Stimulated activated effector memory CD8-positive, alpha-beta T cell treated with anti-CD3 and anti-CD28 coated beads, Interleukin-12 subunit alpha, Interleukin-12 subunit beta, amount 100 ng/mL, for 72 hours (primary cell): ENCODE data around the gene GABRE.

Experiments
- ATAC-seq: fragments of 150-1000 bp; cut with Tn5 transposase; 2 replicates; pipeline ENCODE4 v1.10.0; 2021
- DNase-seq, 2 donors: peaks; one replicate each; pipeline ENCODE4 v3.0.0; 2021 to 2022; ENCODE audit warnings: low spot score in 2 of 2
- H3K27ac Mint-ChIP-seq: one replicate; pipeline ENCODE4 v1.8.0; 2022; ENCODE audit warnings: mild to moderate bottlenecking, mixed read lengths
- H3K36me3 Mint-ChIP-seq: one replicate; pipeline ENCODE4 v1.8.0; 2022; ENCODE audit warnings: mild to moderate bottlenecking, mixed read lengths
- H3K4me1 Mint-ChIP-seq: one replicate; pipeline ENCODE4 v1.8.0; 2022; ENCODE audit warnings: mixed read lengths
- H3K4me3 Mint-ChIP-seq: one replicate; pipeline ENCODE4 v1.8.0; 2022; ENCODE audit warnings: mild to moderate bottlenecking, mixed read lengths
- H3K9me3 Mint-ChIP-seq: one replicate; pipeline ENCODE4 v1.8.0; 2022; ENCODE audit warnings: mixed read lengths

Gene GABRE, protein sequence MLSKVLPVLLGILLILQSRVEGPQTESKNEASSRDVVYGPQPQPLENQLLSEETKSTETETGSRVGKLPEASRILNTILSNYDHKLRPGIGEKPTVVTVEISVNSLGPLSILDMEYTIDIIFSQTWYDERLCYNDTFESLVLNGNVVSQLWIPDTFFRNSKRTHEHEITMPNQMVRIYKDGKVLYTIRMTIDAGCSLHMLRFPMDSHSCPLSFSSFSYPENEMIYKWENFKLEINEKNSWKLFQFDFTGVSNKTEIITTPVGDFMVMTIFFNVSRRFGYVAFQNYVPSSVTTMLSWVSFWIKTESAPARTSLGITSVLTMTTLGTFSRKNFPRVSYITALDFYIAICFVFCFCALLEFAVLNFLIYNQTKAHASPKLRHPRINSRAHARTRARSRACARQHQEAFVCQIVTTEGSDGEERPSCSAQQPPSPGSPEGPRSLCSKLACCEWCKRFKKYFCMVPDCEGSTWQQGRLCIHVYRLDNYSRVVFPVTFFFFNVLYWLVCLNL

DNA sequence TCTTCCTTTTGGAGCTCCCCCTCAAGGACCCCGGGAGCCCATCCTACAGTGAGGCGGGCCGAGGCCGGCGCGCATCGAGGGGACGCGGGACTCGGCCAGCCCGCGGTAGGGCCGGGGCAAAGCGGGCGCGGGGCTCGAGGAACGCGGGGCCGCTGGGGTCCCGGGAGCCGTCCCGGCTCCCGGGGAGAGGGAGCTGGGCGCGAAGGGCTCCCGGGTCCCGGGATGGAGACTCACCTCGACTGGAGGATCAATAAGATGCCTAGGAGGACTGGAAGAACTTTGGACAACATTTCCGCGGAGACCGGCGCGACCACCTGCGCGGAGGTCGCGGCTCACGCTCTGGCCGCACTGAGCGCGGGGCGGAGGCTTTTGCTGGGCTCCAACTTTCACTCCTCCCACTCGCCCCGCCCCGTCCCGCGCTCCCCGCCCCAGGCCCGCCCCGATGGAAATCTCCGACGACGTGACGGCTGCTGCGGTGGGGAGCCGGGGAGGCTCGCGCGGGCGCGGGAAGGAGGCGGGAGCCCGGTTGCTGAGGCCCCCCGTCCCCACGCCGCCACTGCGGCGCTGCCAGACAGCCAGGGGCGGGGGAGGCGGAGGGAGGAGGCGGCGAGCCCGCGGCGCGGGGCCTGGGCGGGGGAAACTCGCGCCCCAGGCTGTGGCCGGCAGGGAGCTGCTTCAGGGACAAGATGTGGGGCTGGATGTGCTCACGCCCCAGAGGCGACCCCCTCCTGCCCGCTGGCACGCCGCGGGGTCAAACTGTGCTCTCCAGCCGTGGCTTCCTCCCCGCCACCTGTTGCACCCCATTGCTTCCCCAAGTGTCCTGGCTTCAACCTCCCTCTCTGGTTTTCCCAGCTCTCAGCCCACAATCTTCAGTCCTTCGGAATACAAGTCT, at the start of gene GABRE:
TSS of gene GABRE (minus strand) at position 341 of the 892 bp plus-strand sequence. CDS start at position 290, 51 bp downstream.
- H3K27ac Mint-ChIP-seq: no peak within 1 kb of the TSS
- H3K4me1 Mint-ChIP-seq: no peaks in the 10 kb centered on the region
- no peaks in the 10 kb centered on the region for H3K36me3 Mint-ChIP-seq
- H3K4me3 Mint-ChIP-seq: no peak within 1 kb of the TSS
- ATAC-seq (no peak), DNase-seq (no peak)
- no peaks in the 10 kb centered on the region for H3K9me3 Mint-ChIP-seq

DNA sequence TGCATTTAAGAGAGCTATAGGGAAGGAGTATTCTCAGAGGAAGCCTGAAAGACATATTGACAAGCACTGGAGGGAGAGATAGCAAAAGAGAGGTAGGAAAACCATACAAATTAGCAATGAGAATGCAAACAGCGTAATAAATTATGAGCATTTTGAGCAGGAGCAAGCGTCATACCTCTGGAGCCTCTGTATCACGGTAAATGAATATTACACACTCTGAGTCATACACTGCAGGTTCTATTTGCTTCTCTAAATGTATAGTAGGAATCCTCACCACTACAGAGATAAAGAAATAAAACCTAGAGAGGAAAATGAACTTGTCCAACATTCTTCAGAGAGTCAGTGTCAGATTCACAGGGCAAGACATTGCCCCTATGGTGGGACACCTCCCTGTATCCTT, 46.4 kb upstream of the GABRE start:
- Mint-ChIP-seq H3K4me1 (no peaks in the 10 kb centered on the region), H3K27ac (no peak overlapping the region), H3K9me3 (no peaks in the 10 kb centered on the region), H3K36me3 (no peaks in the 10 kb centered on the region), H3K4me3 (no peak overlapping the region)
- DNase-seq (no peak), ATAC-seq (no peak)

DNA sequence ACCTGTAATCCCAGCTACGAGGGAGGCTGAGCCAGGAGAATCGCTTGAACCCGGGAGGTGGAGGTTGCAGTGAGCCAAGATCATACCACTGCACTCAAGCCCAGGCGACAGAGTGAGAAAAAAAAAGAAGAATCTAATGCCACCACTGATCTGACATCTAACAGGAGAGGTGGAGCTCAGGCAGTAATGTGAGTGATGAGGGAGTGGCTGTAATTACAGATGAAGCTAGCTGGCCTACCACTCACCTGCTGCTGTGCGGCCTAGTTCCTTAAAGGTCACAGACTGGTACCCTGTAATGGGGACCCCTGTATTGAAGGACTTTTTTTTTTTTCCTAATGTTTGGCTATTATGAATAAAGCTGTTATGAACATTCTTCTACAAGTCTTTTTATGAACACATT, 25.3 kb upstream of the GABRE start:
- DNase-seq (no peak), ATAC-seq (no peak)
- H3K9me3 Mint-ChIP-seq: no peaks in the 10 kb centered on the region
- no peaks in the 10 kb centered on the region for H3K4me1 Mint-ChIP-seq
- H3K36me3 Mint-ChIP-seq: no peaks in the 10 kb centered on the region
- no peak overlapping the region for H3K4me3 Mint-ChIP-seq
- no peak overlapping the region for H3K27ac Mint-ChIP-seq

DNA sequence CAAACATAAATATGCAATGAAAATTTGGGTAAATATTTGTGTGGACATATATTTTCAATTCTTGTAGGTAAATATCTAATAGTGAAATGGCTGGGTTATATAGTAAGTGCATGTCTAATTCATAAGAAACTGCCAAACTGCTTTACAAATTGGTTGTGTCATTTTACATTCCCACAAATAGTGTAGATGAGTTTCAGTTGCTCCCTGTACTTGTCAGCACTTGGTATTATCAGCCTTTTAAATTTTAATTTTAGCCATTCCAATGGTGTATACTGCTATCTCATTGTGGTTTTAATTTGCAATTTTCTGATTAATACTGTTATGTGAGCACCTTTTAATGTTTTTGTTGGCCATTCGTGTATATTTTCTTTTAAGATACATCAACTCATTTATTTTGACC, 23.1 kb upstream of the GABRE start:
- DNase-seq: no peak
- Mint-ChIP-seq H3K4me3 (no peak overlapping the region), H3K36me3 (no peaks in the 10 kb centered on the region), H3K9me3 (no peaks in the 10 kb centered on the region), H3K27ac (no peak overlapping the region), H3K4me1 (no peaks in the 10 kb centered on the region)
- no peak for ATAC-seq

DNA sequence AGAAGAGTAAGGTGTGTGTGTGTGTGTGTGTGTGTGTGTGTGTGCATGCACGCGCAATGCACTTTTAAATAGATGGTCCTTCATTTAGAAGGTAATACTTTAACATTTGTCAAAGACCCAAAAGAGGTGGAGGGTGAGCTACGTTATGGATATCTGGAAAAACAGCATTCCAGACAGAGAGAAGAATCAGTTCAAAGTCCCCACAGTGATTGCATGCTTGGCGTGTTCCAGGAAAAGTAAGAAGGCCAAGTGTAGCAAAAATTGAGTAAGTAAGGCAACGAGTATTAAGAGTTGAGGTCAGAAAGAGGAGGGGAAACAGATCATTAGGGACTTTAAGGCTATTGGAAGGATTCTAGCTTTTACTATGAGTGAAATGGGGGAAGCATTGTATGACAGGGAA, 21.9 kb upstream of the GABRE start:
- Mint-ChIP-seq H3K36me3 (no peaks in the 10 kb centered on the region), H3K27ac (no peak overlapping the region), H3K9me3 (no peaks in the 10 kb centered on the region), H3K4me3 (no peak overlapping the region), H3K4me1 (no peaks in the 10 kb centered on the region)
- DNase-seq: no peak
- ATAC-seq: no peak

DNA sequence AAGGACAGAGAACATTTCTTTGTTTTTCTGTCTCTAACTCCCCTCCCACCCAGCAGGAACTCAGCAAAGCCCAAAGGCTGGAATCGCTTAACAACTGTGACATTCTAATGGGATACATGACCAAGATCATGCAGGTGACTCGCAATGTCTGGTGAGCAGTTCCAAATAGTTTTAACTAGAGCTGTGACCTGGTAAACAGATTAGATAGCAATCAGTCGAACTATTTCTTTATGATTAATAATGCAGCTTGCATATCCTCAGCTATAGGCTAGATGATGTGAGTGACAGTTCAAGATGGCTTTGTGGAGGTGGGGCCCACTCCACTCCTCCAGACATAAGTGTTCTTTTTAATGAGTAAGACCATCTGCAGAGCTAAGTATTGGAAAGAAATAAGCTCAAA, 20.0 kb upstream of the GABRE start:
- ATAC-seq: no peak
- H3K27ac Mint-ChIP-seq: no peak overlapping the region
- H3K4me3 Mint-ChIP-seq: no peak overlapping the region
- H3K9me3 Mint-ChIP-seq: peaks cover 2% of the 10 kb centered on the region
- H3K36me3 Mint-ChIP-seq: no peaks in the 10 kb centered on the region
- no peaks in the 10 kb centered on the region for H3K4me1 Mint-ChIP-seq
- no peak for DNase-seq

DNA sequence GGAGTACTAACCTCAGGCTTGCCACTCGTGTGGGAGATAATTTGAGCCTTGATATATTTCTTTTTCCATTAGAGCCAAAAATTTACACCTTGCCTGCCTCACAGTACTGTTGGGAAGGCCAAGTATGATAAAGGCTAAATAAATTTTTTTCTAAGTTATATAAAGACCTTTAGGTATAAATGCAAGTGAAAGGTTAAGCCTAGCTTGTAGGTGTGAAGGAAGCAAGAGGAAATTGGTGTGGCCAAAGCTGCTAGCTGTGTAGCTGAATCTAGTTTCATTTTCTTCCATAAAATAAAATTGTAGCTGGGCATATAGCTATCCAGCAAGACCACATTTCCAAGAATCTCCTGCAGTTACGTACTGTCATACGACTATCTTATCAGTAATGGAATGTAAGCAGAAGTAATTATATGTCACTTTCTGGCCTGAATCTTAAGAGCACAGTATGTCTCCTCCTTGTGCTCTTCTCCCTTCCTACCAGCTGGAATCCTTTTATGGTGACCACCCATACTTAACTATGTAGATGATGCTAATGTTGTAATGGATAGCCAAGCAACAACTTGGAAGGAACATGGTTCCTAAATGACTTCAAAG, 14.3 kb upstream of the GABRE start:
- DNase-seq (no peak), ATAC-seq (no peak)
- H3K36me3 Mint-ChIP-seq: no peaks in the 10 kb centered on the region
- no peak overlapping the region for H3K4me3 Mint-ChIP-seq
- no peaks in the 10 kb centered on the region for H3K4me1 Mint-ChIP-seq
- no peak overlapping the region for H3K27ac Mint-ChIP-seq
- H3K9me3 Mint-ChIP-seq: peaks cover 2% of the 10 kb centered on the region

DNA sequence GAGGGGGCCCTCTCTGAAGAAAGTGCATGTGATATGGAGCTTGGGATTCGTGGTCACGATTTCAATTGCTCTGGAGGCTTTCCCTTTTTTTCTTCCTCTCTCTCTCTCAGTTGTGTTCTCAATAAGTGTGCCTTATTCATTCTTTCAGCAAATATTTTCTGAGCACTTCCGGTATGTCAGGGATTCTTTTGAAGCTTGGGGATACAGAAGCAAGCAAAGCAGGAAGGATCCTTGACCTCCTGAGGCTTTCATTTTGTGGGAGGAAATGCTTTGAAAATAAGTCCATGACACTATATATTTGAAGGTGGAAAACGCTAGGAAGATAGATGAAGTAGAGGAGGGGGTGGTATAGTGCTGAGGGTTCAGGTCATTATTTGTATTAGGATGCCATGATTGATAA, 12.6 kb upstream of the GABRE start:
- no peaks in the 10 kb centered on the region for H3K36me3 Mint-ChIP-seq
- ATAC-seq: no peak
- no peak overlapping the region for H3K4me3 Mint-ChIP-seq
- DNase-seq: no peak
- H3K9me3 Mint-ChIP-seq: peaks cover 2% of the 10 kb centered on the region
- H3K27ac Mint-ChIP-seq: no peak overlapping the region
- no peaks in the 10 kb centered on the region for H3K4me1 Mint-ChIP-seq

DNA sequence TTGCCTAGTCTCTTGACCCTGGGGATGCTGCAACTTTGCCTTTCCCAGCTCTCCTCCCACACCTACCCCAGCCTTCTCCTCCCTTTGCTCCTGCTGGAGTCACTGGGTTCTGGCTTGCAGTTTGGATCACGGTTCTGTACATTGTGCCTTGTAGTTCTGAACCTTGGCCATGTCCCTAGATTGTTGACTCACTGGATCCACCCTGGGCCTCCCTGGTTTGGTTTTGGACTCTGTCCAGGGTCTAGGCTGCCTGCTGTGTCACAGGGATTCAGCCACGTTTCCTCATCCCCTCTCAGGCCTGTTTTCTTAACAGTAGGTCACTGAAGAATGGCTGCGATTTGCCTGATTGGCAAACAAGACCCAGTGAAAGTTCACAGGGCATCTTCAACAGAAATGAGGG, 11.5 kb upstream of the GABRE start:
- no peak overlapping the region for H3K4me3 Mint-ChIP-seq
- no peak overlapping the region for H3K27ac Mint-ChIP-seq
- ATAC-seq (no peak), DNase-seq (no peak)
- H3K36me3 Mint-ChIP-seq: no peaks in the 10 kb centered on the region
- peaks cover 2% of the 10 kb centered on the region for H3K9me3 Mint-ChIP-seq
- H3K4me1 Mint-ChIP-seq: no peaks in the 10 kb centered on the region

DNA sequence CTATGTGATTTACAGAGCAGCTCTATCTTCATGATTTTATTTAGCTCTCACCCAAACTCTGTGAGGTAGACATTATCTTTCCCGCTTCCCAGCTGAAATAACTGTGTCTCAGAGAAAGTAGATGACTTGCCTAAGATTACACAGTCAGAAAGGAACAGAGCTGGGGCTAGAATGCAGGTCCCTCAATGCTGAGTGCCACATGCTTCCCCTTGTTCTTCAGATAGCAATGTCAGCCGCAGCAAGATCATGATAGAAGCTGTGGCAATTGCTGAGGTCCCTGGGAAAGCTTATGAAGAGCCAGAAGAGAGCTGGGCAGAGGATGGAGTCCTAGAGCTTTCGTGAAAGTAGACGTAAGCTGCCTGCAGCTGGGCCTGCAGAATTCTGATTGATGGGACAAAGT, 11.1 kb upstream of the GABRE start:
- H3K4me3 Mint-ChIP-seq: no peak overlapping the region
- DNase-seq (no peak), ATAC-seq (no peak)
- H3K27ac Mint-ChIP-seq: no peak overlapping the region
- no peaks in the 10 kb centered on the region for H3K36me3 Mint-ChIP-seq
- H3K9me3 Mint-ChIP-seq: peaks cover 2% of the 10 kb centered on the region
- no peaks in the 10 kb centered on the region for H3K4me1 Mint-ChIP-seq

DNA sequence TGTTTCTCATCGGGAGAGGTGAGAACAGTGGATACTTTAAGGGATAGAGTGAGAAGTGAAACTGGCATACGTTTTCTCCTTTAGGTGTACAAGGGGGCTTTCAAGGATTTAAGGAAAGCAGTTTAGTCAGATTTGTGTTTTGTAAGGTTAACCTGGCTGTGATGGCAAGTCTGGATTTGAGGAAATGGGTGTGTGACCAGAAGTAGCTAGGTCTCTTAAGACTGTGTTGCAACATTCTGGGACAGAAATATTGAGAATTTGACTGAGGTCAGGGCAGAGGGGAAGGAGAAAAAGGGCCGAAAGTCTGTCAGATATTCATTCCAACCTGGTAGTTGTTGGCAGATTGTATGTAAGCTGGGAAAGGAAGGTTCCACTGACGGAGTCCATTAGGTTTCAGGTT, 10.4 kb upstream of the GABRE start:
- DNase-seq: no peak
- no peaks in the 10 kb centered on the region for H3K36me3 Mint-ChIP-seq
- H3K4me3 Mint-ChIP-seq: no peak overlapping the region
- no peak for ATAC-seq
- H3K9me3 Mint-ChIP-seq: peaks cover 2% of the 10 kb centered on the region
- no peak overlapping the region for H3K27ac Mint-ChIP-seq
- H3K4me1 Mint-ChIP-seq: no peaks in the 10 kb centered on the region

DNA sequence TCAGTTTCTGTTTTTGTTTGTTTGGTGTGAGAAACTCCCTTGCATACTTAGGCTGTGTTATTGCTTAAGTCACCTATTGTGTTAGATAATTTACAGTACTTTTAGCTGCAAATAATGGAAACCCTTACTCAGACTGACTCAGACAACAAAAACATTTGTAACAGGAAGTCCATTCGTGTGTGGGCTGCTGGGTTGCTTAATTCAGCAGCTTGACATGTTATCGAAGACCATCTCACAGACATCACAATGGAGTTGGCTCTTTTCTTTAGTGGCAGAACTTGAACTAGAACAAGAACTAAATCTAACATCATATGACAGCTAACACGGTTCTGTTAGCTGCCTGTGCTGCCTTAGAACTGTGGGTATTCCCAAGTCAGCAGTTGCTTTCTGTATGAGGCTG, 9.9 kb upstream of the GABRE start:
- Mint-ChIP-seq H3K27ac (no peak overlapping the region), H3K9me3 (no peaks in the 10 kb centered on the region), H3K4me3 (no peak overlapping the region), H3K36me3 (no peaks in the 10 kb centered on the region), H3K4me1 (no peaks in the 10 kb centered on the region)
- ATAC-seq (no peak), DNase-seq (no peak)

DNA sequence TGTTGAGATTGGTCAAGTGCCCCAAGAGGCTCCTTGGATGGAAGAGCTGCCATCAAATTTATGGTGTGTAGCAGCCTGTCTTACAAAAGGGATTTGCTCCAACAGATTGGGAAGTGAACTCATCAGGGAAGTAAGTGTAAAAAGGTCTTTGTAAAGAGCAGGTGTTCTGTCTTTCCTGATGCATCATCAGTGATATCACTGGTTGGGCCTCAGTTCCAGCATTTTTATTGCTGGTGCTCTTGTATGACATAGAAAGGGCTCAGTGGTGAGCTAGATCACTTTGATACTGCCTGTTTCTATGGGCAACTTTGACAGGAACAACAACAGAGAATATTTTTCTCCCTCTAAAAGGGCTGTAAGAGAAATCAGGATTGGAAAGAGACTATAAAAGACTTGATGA, 8.7 kb upstream of the GABRE start:
- H3K27ac Mint-ChIP-seq: no peak overlapping the region
- ATAC-seq: no peak
- no peak overlapping the region for H3K4me3 Mint-ChIP-seq
- H3K36me3 Mint-ChIP-seq: no peaks in the 10 kb centered on the region
- H3K4me1 Mint-ChIP-seq: no peaks in the 10 kb centered on the region
- DNase-seq: no peak
- H3K9me3 Mint-ChIP-seq: no peaks in the 10 kb centered on the region

DNA sequence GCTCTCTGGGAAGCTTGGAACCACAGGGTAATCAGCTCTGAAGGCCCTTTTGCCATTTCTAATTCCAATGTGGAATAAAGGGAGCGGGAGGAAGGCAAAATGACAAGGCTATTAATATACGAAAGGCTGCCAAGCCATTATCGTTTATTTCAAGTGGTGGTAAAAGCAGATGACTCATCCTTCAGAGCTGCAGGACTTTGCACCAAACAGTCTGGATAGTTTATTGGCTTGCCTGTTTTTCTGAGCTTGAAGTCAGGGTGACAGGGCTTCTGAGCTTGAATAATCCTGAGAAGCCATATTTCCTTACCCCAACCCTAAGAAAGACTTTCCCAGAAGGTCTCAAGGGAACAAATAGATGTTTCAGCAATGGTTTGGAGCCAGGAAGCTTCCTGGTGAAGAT, 7.7 kb upstream of the GABRE start:
- no peak for DNase-seq
- Mint-ChIP-seq H3K27ac (no peak overlapping the region), H3K9me3 (no peaks in the 10 kb centered on the region), H3K4me1 (no peaks in the 10 kb centered on the region), H3K36me3 (no peaks in the 10 kb centered on the region), H3K4me3 (no peak overlapping the region)
- ATAC-seq: no peak

DNA sequence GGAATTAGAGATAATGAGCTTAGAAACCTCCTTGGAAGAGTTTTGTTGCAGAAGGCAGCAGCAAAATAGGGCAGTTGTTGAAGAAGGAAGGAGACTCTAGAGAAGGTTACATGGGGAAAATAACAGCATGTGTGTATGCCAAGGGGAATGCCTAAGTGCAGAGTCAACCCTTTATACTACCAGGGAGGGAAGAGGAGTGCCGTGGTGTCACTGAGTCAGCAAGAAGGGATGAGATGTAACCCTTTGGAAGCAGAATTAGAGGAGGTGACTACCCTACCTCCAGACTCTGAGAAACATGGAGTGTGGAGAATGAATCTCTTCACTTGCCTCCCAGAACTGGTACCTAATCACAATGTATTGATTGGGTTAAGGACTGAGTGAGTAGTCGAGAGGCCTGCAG, 6.7 kb upstream of the GABRE start:
- ATAC-seq (no peak), DNase-seq (no peak)
- Mint-ChIP-seq H3K4me1 (no peaks in the 10 kb centered on the region), H3K27ac (no peak overlapping the region), H3K36me3 (no peaks in the 10 kb centered on the region), H3K4me3 (no peak overlapping the region), H3K9me3 (no peaks in the 10 kb centered on the region)
